Heart left ventricle (tissue), 16 donors: ENCODE measurements around the gene ELAVL2. TPM values are rescaled to one million over a fixed set of nuclear protein-coding genes. Genes with fewer than 3 reads are reported as not detected.

Experiments
- ATAC-seq, 4 donors: fragments of 200-7000 bp; cut with Tn5 transposase; one replicate each; pipeline ENCODE4 v1.9.1; 2020 to 2022; ENCODE audit warnings: moderate library complexity in 4 of 4, mild to moderate bottlenecking in 3 of 4, moderate number of reproducible peaks in 1 of 4
- DNase-seq, 5 donors: peaks; one replicate each; pipeline ENCODE4 v3.0.0-alpha.2; 2020
- H3K27ac ChIP-seq, 12 donors: fragments of 200-600 bp; sonication (generic) in 4 of 12; one replicate each; pipeline versions ENCODE4 v1.5.0 to v1.8.0; 2016 to 2022; ENCODE audit warnings: mild to moderate bottlenecking in 2 of 12
- H3K27me3 ChIP-seq, 9 donors: fragments of 200-600 bp; sonication (generic) in 2 of 9; one replicate each; pipeline versions ENCODE4 v1.5.1 to v1.8.0; 2016 to 2022; ENCODE audit warnings: mild to moderate bottlenecking in 3 of 9
- H3K36me3 ChIP-seq, 9 donors: fragments of 200-600 bp; sonication (generic) in 2 of 9; one replicate each; pipeline versions ENCODE4 v1.5.0 to v1.8.0; 2018 to 2022; ENCODE audit warnings: mild to moderate bottlenecking in 2 of 9
- H3K4me1 ChIP-seq, 12 donors: fragments of 200-600 bp; sonication (generic) in 4 of 12; one replicate each; pipeline versions ENCODE4 v1.5.0 to v1.8.0; 2016 to 2022; ENCODE audit warnings: mild to moderate bottlenecking in 3 of 12
- H3K4me3 ChIP-seq, 12 donors: fragments of 200-600 bp; sonication (generic) in 4 of 12; one replicate each; pipeline versions ENCODE4 v1.5.0 to v1.8.0; 2017 to 2022; ENCODE audit warnings: mild to moderate bottlenecking in 9 of 12, moderate library complexity in 4 of 12
- H3K9me3 ChIP-seq, 12 donors: fragments of 200-600 bp; sonication (generic) in 4 of 12; one replicate each; pipeline versions ENCODE4 v1.5.0 to v1.8.0; 2016 to 2022; ENCODE audit warnings: mild to moderate bottlenecking in 1 of 12
- CTCF ChIP-seq, 12 donors: fragments of 200-600 bp; sonication (generic) in 4 of 12; IDR thresholded peaks; one replicate each; pipeline versions ENCODE4 v1.5.0 to v1.8.0; 2018 to 2022; ENCODE audit warnings: antibody characterized with exemption in 12 of 12, mild to moderate bottlenecking in 5 of 12
- POLR2A ChIP-seq, 2 donors: fragments of 450-650 bp; IDR thresholded peaks; one replicate each; pipeline ENCODE4 v1.6.1; 2017; ENCODE audit warnings: antibody characterized with exemption in 2 of 2, mild to moderate bottlenecking in 2 of 2, moderate library complexity in 2 of 2
- WGBS, 4 donors: extraction: QIAGEN DNeasy Blood & Tissue Kit in 2 of 4; methylation state at CpG; one replicate each; pipeline versions ENCODE4 v1.1.5 to v1.1.7; 2013 to 2018; 5-methylcytosine and 5-hydroxymethylcytosine counted together
- intact Hi-C, 10 donors: fragments of 100-400 bp; cut with DNase I; formaldehyde crosslinking; loops; one replicate each; pipeline versions ENCODE4 v1.11.1 to v1.14.2; 2022
- polyA plus RNA-seq, 2 donors: library from polyadenylated mRNA; stranded (reverse); fragments of 200-250 nt; gene quantifications; one replicate each; pipeline ENCODE4 v1.2.3, GENCODE V29; 2013
- total RNA-seq, 9 donors: library from RNA; depleted of rRNA in 2 of 9; stranded (reverse); fragments of >200 nt in 2 of 9; fragmentation: NEBNext Ultra II Directional in 3 of 9; extraction: Animal tissue kit (Norgen Biotek cat#: 25700) in 3 of 9; gene quantifications; one replicate each; pipeline versions ENCODE4 v1.1.0 to v1.2.4, GENCODE V29; 2016 to 2023
- donor health status: ischemic (EF 13 %, LVEDD 7.1; RV severe dilation, severe dysfunction).
- donor health status: healthy with polysubstance abuse.
- donor health status: DM: no; HTN: yes; CAD: no.
- donor health status: DM: no; HTN: no; CAD: no.
- donor health status: ischemic (EF 25% LVEDD 6.9; RV normal size, moderate dysfunction).
- donor health status: ischemic (EF 25% LVEDD 5.7; RV mildly dilated, moderate dysfunction).
- donor health status: healthy.
- donor health status: DM: yes; HTN: yes; CAD: no.
- donor health status: ischemic (EF 35%, LVEDD 5.7; RV mildly dilated, moderate dysfunction).
- donor health status: nonischemic (EF 11% LVEDD 7.7; RV severe dilation, severe dysfunction).
- donor health status: DM: yes; HTN: yes; CAD: no.
- donor health status: PGD.
- donor health status: ischemic (EF 29% LVEDD 5.4; RV normal size, mild dysfunction).
- donor health status: nonischemic (EF 23%, LVEDD 6.1; RV moderate dilation, normal function).

The ELAVL2 gene
- total and polyA plus RNA-seq, 11 donors = 0.08 to 0.30 (median 0.19) TPM; not detected in 6

GRCh38 chr9:23850690-23851629 lies 24.9 kb upstream of the ELAVL2 start:
- ATAC-seq (peak in 3 of 4 donors; percentile 53 to 74 (median 71)), DNase-seq (peak in 2 of 5 donors; percentile 23 to 55)
- Histone ChIP-seq H3K36me3 (no peaks in the 10 kb centered on the region), H3K27me3 (peaks cover 0 to 59% (median 28%) of the 10 kb centered on the region in 9 donors), H3K9me3 (no peaks in the 10 kb centered on the region), H3K4me3 (peak overlapping the region; percentile 5 to 46 (median 34)), H3K27ac (no peak overlapping the region), H3K4me1 (peaks cover 0 to 18% (median 2%) of the 10 kb centered on the region in 12 donors)
- TF ChIP-seq CTCF (IDR thresholded peaks at IDR 0.05) = no peak
- TF ChIP-seq POLR2A (IDR thresholded peaks at IDR 0.05) = no peak
- WGBS, 4 donors = 2 to 3% (median 2%) methylated on average over 57 to 61 of the region's 62 CpGs
- intact Hi-C loops = loop anchor here in 1 of 10 donors (10.0 kb wide), 1 partner anchor 56 kb away; no protein-coding TSS in a partner anchor

DNA sequence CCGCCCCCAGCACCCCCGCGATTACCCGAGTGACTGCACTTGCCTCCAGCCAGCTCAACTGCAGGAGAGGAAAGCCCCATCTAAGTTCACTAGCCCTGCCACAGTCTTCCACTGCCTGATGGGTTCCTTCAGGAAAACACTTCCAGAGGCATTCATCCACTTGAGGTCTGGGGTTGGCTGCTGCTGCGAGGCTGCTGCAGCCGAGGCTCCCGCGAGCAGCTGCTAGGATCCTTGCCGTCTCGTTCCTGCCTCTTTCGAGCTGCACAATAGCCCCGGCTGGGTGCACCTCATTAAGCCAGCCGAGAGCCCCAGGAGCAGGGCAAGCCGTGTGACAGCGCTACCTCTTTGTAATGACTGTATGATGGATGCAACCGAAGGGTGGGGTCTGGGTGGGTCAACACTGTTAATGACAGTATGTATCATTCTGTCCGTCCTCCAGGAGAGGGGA lies 24.2 kb upstream of the ELAVL2 start:
- no peak for TF ChIP-seq POLR2A (IDR thresholded peaks at IDR 0.05)
- peaks cover 0 to 18% (median 2%) of the 10 kb centered on the region in 12 donors for H3K4me1 ChIP-seq
- H3K27me3 ChIP-seq = peaks cover 0 to 59% (median 28%) of the 10 kb centered on the region in 9 donors
- peak overlapping the region in 3 of 12 donors; percentile 25 to 42 (median 37) for H3K4me3 ChIP-seq
- no peaks in the 10 kb centered on the region for H3K36me3 ChIP-seq
- DNase-seq (peak in 1 of 5 donors; percentile 33), ATAC-seq (no peak)
- WGBS, 4 donors = 0 to 2% (median 1%) methylated on average over 15 to 17 of the region's 17 CpGs
- H3K9me3 ChIP-seq = no peaks in the 10 kb centered on the region
- intact Hi-C loops = loop anchor here in 1 of 10 donors (10.0 kb wide), 1 partner anchor 55 kb away; no protein-coding TSS in a partner anchor
- H3K27ac ChIP-seq = no peak overlapping the region

DNA sequence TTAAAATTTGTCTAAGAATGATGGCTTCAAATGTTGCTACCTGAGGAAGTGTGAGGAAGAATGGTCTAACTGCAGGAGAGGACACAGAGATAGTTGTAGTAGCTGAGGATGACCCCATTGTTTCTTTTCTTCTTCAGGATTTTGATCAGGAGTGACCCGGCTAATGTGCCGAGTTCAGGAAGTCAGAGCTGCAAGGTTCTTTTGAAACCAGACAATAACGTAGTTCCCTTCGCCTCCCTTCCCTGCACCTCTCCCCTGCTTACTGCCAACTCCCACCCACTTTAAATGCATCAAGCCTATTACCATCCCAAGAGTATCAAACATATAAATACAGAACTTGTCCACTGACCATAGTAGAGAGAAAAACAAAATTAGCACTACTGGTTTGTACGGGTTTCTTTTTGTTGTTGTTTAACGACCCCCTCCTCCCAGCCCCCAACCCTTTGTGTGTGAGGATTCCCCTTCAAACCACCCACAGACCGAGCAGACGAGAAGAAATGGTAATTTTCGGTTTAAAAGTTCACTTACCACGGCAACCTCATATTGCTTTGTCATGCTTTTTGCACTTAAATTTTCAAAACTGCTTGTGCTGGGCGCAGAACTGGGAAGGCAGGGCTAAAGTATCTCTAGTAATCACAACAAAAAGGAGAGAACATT lies 23.5 kb upstream of the ELAVL2 start:
- no peak overlapping the region for H3K27ac ChIP-seq
- 1 to 6% (median 6%) methylated on average over 11 of the region's 11 CpGs for WGBS, 4 donors
- H3K36me3 ChIP-seq = no peaks in the 10 kb centered on the region
- no peak overlapping the region for H3K4me3 ChIP-seq
- DNase-seq (no peak), ATAC-seq (no peak)
- peaks cover 0 to 18% (median 2%) of the 10 kb centered on the region in 12 donors for H3K4me1 ChIP-seq
- TF ChIP-seq POLR2A (IDR thresholded peaks at IDR 0.05) (no peak), CTCF (IDR thresholded peaks at IDR 0.05) (no peak)
- no peaks in the 10 kb centered on the region for H3K9me3 ChIP-seq
- intact Hi-C loops = loop anchor here in 1 of 10 donors (10.0 kb wide), 1 partner anchor 55 kb away; no protein-coding TSS in a partner anchor
- H3K27me3 ChIP-seq = peaks cover 0 to 59% (median 28%) of the 10 kb centered on the region in 9 donors

DNA sequence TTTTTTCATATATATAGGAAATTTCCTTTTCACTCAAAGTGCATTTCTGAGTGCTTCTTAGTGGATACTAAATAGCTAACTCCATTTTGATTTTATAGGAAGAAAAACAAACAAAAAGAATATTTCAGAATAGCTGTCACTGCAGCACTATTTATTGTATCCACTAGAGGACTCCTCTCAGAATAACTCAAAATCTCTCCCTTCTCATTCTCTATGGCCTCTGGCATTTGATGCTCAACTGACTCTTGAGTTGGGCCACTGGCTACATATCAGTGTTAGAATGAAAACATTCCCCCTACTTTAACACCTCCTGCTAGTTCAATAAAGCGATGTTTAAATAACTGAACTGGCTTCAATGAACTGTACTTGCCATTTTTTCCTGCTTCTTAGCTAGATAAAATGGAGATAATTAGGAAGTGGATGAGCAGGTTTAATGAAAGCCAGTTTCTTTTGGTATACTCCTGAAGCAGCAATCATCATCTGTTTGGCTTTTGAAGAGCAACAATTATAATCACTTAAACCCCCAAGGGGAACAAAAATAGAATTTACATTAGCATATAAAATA lies 16.6 kb upstream of the ELAVL2 start:
- 72 to 91% (median 80%) methylated on average over 1 of the region's 1 CpG for WGBS, 4 donors
- Histone ChIP-seq H3K4me1 (no peaks in the 10 kb centered on the region), H3K36me3 (no peaks in the 10 kb centered on the region), H3K27ac (no peak overlapping the region), H3K9me3 (no peaks in the 10 kb centered on the region), H3K27me3 (peaks cover 0 to 17% (median 3%) of the 10 kb centered on the region in 9 donors), H3K4me3 (no peak overlapping the region)
- DNase-seq (no peak), ATAC-seq (no peak)
- TF ChIP-seq POLR2A (IDR thresholded peaks at IDR 0.05) (no peak), CTCF (IDR thresholded peaks at IDR 0.05) (no peak)
- intact Hi-C loops = no loop called here
